Measurements from ENCODE around the gene RBM33.
"Not testable (repeated sequence)": the region's sequence is repeated elsewhere in the genome, so short reads cannot be mapped to it uniquely, and the experiment has no call there.

The RBM33 gene

GRCh38 chr7:155815332-155816191 is 171.1 kb downstream of the RBM33 start:
- peaks cover 36% of the 10 kb centered on the region for H3K27me3 ChIP-seq (ENCODE audit: insufficient read depth, poor library complexity, severe bottlenecking)
- no peak overlapping the region for H3K27ac ChIP-seq (ENCODE audit: poor library complexity, severe bottlenecking)
- H3K36me3 ChIP-seq (ENCODE audit: low read depth) = no peaks in the 10 kb centered on the region
- DNase-seq (ENCODE audit: low spot score) (peak; percentile 75), ATAC-seq (ENCODE audit: low read depth) (peak; percentile 71)
- no peaks in the 10 kb centered on the region for H3K9me3 ChIP-seq (ENCODE audit: severe bottlenecking)
- no peak overlapping the region for H3K4me3 ChIP-seq (ENCODE audit: severe bottlenecking)
- no peaks in the 10 kb centered on the region for H3K4me1 ChIP-seq (ENCODE audit: insufficient read depth, poor library complexity, severe bottlenecking)
- peak; percentile 80 for TF ChIP-seq CTCF (IDR thresholded peaks at IDR 0.05; ENCODE audit: poor library complexity, severe bottlenecking)

GRCh38 chr7:155816192-155816508 is 171.7 kb downstream of the RBM33 start:
- peaks cover 30% of the 10 kb centered on the region for H3K27me3 ChIP-seq (ENCODE audit: insufficient read depth, poor library complexity, severe bottlenecking)
- no peaks in the 10 kb centered on the region for H3K9me3 ChIP-seq (ENCODE audit: severe bottlenecking)
- no peak overlapping the region for H3K27ac ChIP-seq (ENCODE audit: poor library complexity, severe bottlenecking)
- H3K4me1 ChIP-seq (ENCODE audit: insufficient read depth, poor library complexity, severe bottlenecking) = no peaks in the 10 kb centered on the region
- TF ChIP-seq CTCF (IDR thresholded peaks at IDR 0.05; ENCODE audit: poor library complexity, severe bottlenecking) = no peak
- H3K36me3 ChIP-seq (ENCODE audit: low read depth) = no peaks in the 10 kb centered on the region
- no peak for ATAC-seq (ENCODE audit: low read depth)
- DNase-seq (ENCODE audit: low spot score) = peak; percentile 29
- H3K4me3 ChIP-seq (ENCODE audit: severe bottlenecking) = no peak overlapping the region

- Histone ChIP-seq H3K4me1 (ENCODE audit: insufficient read depth, poor library complexity, severe bottlenecking) (no peaks in the 10 kb centered on the region), H3K4me3 (ENCODE audit: severe bottlenecking) (no peak overlapping the region), H3K27ac (ENCODE audit: poor library complexity, severe bottlenecking) (no peak overlapping the region), H3K9me3 (ENCODE audit: severe bottlenecking) (no peaks in the 10 kb centered on the region), H3K36me3 (ENCODE audit: low read depth) (no peaks in the 10 kb centered on the region), H3K27me3 (ENCODE audit: insufficient read depth, poor library complexity, severe bottlenecking) (peaks cover 21% of the 10 kb centered on the region)
- DNase-seq (ENCODE audit: low spot score) = peak; percentile 48
- ATAC-seq (ENCODE audit: low read depth) = no peak
- no peak for TF ChIP-seq CTCF (IDR thresholded peaks at IDR 0.05; ENCODE audit: poor library complexity, severe bottlenecking)
Observed at GRCh38 chr7:155816996-155817395, 172.5 kb downstream of the RBM33 start.

- not testable (repeated sequence) for H3K27ac ChIP-seq (ENCODE audit: poor library complexity, severe bottlenecking); ATAC-seq (ENCODE audit: low read depth); H3K4me1 ChIP-seq (ENCODE audit: insufficient read depth, poor library complexity, severe bottlenecking); H3K4me3 ChIP-seq (ENCODE audit: severe bottlenecking); DNase-seq (ENCODE audit: low spot score); H3K36me3 ChIP-seq (ENCODE audit: low read depth); H3K9me3 ChIP-seq (ENCODE audit: severe bottlenecking)
- peaks cover 16% of the 10 kb centered on the region for H3K27me3 ChIP-seq (ENCODE audit: insufficient read depth, poor library complexity, severe bottlenecking)
Observed at GRCh38 chr7:155817515-155817914, 173.1 kb downstream of the RBM33 start.

GRCh38 chr7:155818154-155818819 is 173.8 kb downstream of the RBM33 start:
- H3K27ac ChIP-seq (ENCODE audit: poor library complexity, severe bottlenecking) = no peak overlapping the region
- DNase-seq (ENCODE audit: low spot score) = peak; percentile 51

More at GRCh38 chr7:155818154-155818819, 173.8 kb downstream of the RBM33 start:
- no peaks in the 10 kb centered on the region for H3K9me3 ChIP-seq (ENCODE audit: severe bottlenecking)
- H3K4me3 ChIP-seq (ENCODE audit: severe bottlenecking) = no peak overlapping the region
- H3K36me3 ChIP-seq (ENCODE audit: low read depth) = no peaks in the 10 kb centered on the region
- H3K4me1 ChIP-seq (ENCODE audit: insufficient read depth, poor library complexity, severe bottlenecking) = no peaks in the 10 kb centered on the region
- ATAC-seq (ENCODE audit: low read depth) = no peak
- TF ChIP-seq CTCF (IDR thresholded peaks at IDR 0.05; ENCODE audit: poor library complexity, severe bottlenecking) = no peak
- H3K27me3 ChIP-seq (ENCODE audit: insufficient read depth, poor library complexity, severe bottlenecking) = peaks cover 8% of the 10 kb centered on the region
